Measurements from ENCODE around the gene INAFM1. TPM values are rescaled to one million over a fixed set of nuclear protein-coding genes. Genes with fewer than 3 reads are reported as not detected.

Gene INAFM1
- total RNA-seq, 4 donors from 2014 or later: 1.6 to 8.4 (median 5.8) TPM

GRCh38 chr19:47243364-47243775 is 31.3 kb upstream of the INAFM1 start:
- no peak for TF ChIP-seq CTCF (IDR thresholded peaks at IDR 0.05; ENCODE audit: low read depth)

DNA sequence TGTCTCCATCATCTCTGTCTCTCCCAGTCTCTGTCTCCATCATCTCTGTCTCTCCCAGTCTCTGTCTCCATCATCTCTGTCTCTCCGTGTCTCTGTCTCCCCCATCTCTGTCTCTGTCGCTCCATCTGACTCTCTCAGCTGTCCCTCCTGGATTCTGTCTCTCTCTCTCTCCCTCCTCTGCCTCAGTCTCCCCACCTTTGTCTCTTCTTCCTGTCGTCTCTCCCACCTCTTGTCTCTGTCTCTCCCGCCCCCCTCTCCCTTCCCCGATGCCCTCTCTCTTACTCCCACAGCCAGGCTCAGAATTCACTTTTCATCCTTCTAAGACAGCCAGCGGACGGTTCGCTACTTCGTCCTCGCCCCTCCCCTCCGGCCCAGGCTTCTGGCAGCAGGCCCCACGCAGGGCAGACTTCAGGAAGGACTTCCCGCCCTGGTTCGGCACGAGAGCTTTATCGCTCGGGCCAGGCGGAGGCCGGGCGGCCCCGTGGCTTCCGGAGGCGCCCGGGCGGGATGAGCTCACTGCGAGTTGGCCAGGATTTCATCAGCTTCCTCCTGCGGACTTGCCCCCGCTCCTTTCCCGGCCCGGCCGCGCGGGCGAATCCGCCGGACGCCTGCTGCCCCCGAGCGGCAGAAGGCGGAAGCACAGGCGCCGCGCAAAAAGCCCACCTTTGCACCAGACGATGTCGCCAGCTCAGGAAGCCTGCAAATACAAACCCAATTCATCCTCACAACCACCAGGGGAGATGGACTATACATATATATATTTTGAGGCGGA is 30.7 kb upstream of the INAFM1 start:
- no peak for TF ChIP-seq CTCF (IDR thresholded peaks at IDR 0.05; ENCODE audit: low read depth)

DNA sequence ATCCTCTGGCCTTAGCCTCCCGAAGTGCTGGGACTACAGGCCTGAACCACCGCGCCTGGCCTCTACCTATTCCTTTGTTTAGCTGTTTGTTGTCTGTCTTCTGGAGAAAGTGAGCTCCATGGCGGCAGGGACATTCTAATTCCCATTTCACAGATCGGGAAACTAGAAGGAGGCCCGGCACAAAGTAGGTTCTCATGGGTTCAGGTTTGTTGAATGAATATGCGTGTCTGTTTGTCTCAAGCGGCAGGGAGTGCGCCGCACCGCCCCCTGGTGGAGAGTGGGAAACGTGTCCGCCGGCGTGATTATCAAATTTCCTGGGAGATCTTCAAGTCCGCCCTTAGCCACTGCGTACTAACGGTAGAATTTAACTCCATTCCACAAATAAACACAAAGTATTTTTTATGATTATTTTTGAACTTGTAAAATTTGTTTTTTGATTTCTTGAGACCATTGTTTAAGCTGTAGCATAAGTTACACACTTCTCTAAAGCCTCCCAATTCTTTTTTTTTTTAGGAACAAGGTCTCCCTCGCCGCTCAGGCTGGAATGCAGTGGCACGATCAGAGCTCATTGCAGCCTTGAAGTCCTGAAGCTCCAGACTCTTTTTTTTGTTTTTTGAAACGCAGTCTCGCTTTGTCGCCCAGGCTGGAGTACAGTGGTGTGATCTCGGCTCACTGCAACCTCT is 27.2 kb upstream of the INAFM1 start:
- TF ChIP-seq CTCF (IDR thresholded peaks at IDR 0.05; ENCODE audit: low read depth): no peak

GRCh38 chr19:47253467-47253881 is 21.2 kb upstream of the INAFM1 start:
- TF ChIP-seq CTCF (IDR thresholded peaks at IDR 0.05; ENCODE audit: low read depth): no peak

DNA sequence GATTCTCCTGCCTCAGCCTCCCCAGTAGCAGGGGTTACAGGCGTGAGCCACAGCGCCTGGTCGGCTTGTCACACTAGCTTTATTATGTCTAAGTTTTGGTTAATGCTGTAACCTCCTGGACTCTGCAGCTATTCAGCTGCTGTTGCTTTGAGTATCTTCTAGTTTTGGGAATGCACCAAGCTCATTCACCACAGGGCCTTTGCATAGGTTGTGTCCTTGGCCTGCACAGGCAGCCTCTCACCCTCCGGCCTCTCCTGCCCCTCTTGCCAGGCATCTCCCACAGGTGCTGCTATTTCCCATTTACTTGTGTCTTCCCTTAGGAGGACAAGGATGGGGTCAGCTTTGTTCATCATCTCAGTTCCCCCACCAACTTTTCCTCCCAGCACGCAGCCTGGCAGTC is 20.7 kb upstream of the INAFM1 start:
- no peak for TF ChIP-seq CTCF (IDR thresholded peaks at IDR 0.05; ENCODE audit: low read depth)

GRCh38 chr19:47255879-47256692 is 18.6 kb upstream of the INAFM1 start, which contains the start of gene CCDC9:
TSS of gene CCDC9 (plus strand) at chr19:47256525. CDS start at chr19:47258401, 1,876 bp downstream.
- TF ChIP-seq CTCF (IDR thresholded peaks at IDR 0.05; ENCODE audit: low read depth): no peak
